Erythroblast (primary cell): Measurements from ENCODE around the gene DNAJB6.

Experiments
- DNase-seq, 2 experiments: peaks; one replicate each; lab custom pipeline; 2025; lab: John Stamatoyannopoulos, UW
- GATA1 ChIP-seq: IDR thresholded peaks from 2 replicates; pipeline ENCODE4 v1.6.1; 2011; ENCODE audit warnings: low read depth, mild to moderate bottlenecking, control low read depth, low read length, moderate library complexity
- POLR2A ChIP-seq: IDR thresholded peaks from 2 replicates; pipeline ENCODE4 v1.6.1; 2011; ENCODE audit warnings: mild to moderate bottlenecking, low read length

DNAJB6 gene

DNA sequence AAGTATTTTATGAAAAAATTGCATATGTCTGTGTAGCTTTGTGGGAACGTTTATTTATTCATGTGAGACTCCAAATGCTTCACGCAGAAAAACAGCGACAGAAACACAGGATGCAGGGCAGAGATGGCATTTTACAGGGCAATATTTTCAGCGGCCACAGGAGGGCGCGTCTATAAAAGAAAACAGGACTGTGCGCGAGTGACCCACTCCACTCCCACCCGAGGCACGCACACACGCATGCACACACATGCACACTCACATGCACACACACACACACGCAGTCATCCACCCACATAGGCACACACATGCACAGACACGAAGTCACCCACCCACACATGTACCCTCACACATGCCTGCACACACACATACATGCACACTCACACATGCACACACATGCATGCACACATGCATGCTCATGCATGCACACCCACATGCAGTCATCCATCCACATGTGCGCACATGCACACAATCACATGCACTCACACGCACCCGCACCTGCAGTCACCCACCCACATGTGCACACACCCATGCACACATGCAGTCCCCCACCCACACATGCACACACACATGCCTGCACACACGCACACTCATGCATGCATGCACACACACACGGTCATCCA, 96.3 kb downstream of the DNAJB6 start:
- DNase-seq: peak; percentile 38 to 50
- TF ChIP-seq POLR2A: no peak
- TF ChIP-seq GATA1: no peak

DNA sequence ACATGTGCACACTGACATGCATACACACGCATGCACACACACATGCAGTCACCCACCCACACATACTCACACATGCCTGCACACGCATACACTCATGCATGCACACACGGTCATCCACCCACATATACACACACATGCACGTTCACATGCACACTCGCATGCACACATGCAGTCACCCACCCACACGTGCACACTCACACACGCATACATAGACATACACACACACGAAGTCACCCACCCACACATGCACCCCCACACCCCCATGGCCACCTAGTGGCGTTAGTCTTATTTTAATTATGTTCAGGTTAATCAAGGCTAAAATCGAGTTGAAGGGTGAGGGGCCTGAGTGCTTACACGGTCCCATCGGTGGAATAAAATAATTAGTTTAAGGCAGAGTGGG, 96.8 kb downstream of the DNAJB6 start:
- no peak for DNase-seq
- no peak for TF ChIP-seq GATA1
- TF ChIP-seq POLR2A: no peak

GRCh38 chr7:157434231-157434630, 97.4 kb downstream of the DNAJB6 start:
- no peak for DNase-seq
- TF ChIP-seq GATA1: no peak
- TF ChIP-seq POLR2A: no peak

GRCh38 chr7:157434701-157435100, 97.9 kb downstream of the DNAJB6 start:
- no peak for DNase-seq
- TF ChIP-seq GATA1 (no peak), POLR2A (no peak)

- no peak for TF ChIP-seq GATA1
- no peak for TF ChIP-seq POLR2A
- no peak for DNase-seq
Observed at GRCh38 chr7:157436076-157436475, 99.3 kb downstream of the DNAJB6 start.

- TF ChIP-seq GATA1 (no peak), POLR2A (no peak)
- DNase-seq: no peak
Observed at GRCh38 chr7:157436763-157437480, 100.1 kb downstream of the DNAJB6 start.

- TF ChIP-seq POLR2A: no peak
- TF ChIP-seq GATA1: no peak
- DNase-seq: no peak
Observed at GRCh38 chr7:157437519-157438061, 100.8 kb downstream of the DNAJB6 start.

- no peak for TF ChIP-seq GATA1
- TF ChIP-seq POLR2A: no peak
- no peak for DNase-seq
Observed at GRCh38 chr7:157438121-157439025, 101.6 kb downstream of the DNAJB6 start.

DNA sequence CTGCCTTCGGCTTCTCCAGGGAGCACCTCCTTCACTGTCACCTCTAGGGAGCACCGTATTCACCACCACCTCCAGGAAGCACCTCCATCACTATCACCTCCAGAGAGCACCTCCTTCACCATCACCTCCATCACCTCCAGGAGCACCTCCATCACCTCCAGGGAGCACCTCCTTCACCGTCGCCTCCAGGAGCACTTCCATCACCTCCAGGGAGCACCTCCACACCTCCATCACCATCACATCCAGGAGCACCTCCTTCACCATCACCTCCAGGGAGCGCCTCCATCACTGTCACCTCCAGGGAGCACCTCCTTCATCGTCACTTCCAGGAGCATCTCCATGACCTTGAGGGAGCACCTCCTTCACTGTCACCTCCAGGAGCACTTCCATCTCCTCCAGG, 102.3 kb downstream of the DNAJB6 start:
- DNase-seq: no peak
- TF ChIP-seq POLR2A (no peak), GATA1 (no peak)

DNA sequence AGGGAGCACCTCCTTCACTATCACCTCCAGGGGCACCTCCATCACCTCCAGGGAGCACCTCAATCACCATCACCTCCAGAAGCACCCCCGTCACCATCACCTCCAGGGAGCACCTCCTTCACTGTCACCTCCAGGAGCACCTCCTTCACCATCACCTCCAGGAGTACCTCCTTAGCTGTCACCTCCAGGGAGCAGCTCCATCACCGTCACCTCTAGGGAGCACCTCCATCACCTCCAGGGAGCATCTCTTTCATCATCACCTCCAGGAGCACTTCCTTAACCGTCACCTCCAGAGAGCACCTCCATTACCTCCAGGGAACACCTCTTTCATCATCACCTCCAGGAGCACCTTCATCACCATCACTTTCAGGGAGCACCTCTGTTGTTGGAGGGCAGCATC, 103.0 kb downstream of the DNAJB6 start:
- TF ChIP-seq GATA1 (no peak), POLR2A (no peak)

DNA sequence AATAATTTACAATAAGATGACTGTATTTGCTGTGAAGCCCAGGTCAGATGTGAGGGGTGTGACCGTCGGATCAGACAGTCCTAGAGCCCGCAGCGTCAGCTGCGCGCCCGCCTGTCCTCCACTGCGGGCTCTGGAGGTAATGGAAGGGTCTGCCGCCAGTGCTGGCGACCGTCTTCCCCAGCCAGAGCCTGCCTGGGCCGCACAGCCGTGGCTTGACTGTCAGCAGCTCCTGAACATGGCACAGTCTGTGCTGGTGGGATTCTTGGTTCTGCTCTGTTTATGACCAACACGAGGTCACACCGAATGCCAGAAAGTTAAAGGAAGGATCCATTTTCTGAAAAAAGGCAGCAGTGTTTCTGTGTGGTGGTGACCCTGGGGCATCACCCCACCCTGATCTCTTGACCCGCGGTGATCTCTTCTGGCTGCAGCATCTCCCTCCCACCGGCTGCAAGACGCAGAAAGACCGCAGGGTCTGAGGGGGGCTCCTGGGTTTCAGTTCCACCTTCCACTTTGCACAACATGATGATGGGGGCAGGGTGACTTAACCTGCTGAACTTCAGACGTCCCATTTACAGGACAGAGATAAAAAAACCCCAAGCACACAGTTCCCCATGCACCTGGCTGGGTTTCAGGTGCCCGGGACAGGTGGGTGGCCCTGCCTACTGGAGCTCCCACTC, 103.7 kb downstream of the DNAJB6 start:
- DNase-seq: no peak
- TF ChIP-seq POLR2A (no peak), GATA1 (no peak)

More for the DNA sequence above, 103.0 kb downstream of the DNAJB6 start:
- no peak for DNase-seq

GRCh38 chr7:157441023-157441399, 104.2 kb downstream of the DNAJB6 start:
- DNase-seq: no peak
- TF ChIP-seq GATA1 (no peak), POLR2A (no peak)

DNA sequence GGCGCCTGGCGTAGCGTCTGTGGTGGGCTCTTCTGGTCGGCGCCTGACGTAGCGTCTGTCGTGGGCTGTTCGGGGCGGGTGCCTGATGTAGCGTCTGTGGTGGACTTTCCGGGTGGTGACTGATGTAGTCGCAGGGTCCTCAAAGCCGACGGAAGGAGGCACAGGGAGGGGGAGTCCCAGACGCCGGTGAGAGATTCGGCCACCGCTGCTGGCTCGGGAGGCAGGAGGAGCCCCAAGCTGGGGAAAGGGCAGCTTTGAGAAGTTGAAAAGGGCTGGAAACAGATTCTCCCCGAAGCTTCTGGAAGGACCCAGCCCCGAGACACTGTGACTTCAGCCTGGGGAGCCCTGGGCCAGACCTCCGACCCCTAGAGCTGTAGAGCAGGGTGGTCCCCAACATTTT, 105.7 kb downstream of the DNAJB6 start:
- TF ChIP-seq GATA1 (no peak), POLR2A (no peak)
- no peak for DNase-seq

GRCh38 chr7:157442993-157443831, 106.4 kb downstream of the DNAJB6 start:
- TF ChIP-seq GATA1 (no peak), POLR2A (no peak)
- DNase-seq: no peak
